Body of pancreas (tissue), 4 donors: ENCODE measurements around the gene GRID1. TPM values are rescaled to one million over a fixed set of nuclear protein-coding genes. Genes with fewer than 3 reads are reported as not detected.

ENCODE experiments used
- ATAC-seq: fragments of 150-250 bp; one replicate; pipeline ENCODE4 v1.9.1; 2016
- DNase-seq, 4 donors: peaks; one replicate each; pipeline ENCODE4 v3.0.0-alpha.2; 2019
- H3K27ac ChIP-seq, 4 donors: fragments of 200-600 bp; sonication (generic); 1 replicate in 3 of 4; 2 replicates in 1 of 4; pipeline versions ENCODE4 v1.5.1 to v1.6.1; 2016 to 2019; ENCODE audit warnings: mild to moderate bottlenecking in 1 of 4, mixed read lengths in 1 of 4, moderate library complexity in 1 of 4
- H3K27me3 ChIP-seq, 2 donors: fragments of 200-600 bp; sonication (generic); one replicate each; pipeline ENCODE4 v1.6.0; 2016; ENCODE audit warnings: mild to moderate bottlenecking in 1 of 2
- H3K36me3 ChIP-seq, 2 donors: fragments of 200-600 bp; sonication (generic); replicated peaks in 1 of 2; 2 replicates each; pipeline ENCODE4 v1.5.1; 2016; ENCODE audit warnings: low read depth in 2 of 2; ENCODE audit not compliant: insufficient read depth in 1 of 2
- H3K4me1 ChIP-seq: fragments of 200-600 bp; sonication (generic); one replicate; pipeline ENCODE4 v1.6.0; 2016
- H3K4me3 ChIP-seq, 2 donors: fragments of 200-600 bp; sonication (generic); 1 replicate in 1 of 2; 2 replicates in 1 of 2; pipeline ENCODE4 v1.5.1; 2016 to 2019
- H3K9me3 ChIP-seq, 3 donors: fragments of 200-600 bp; sonication (generic); 1 replicate in 2 of 3; 2 replicates in 1 of 3; pipeline ENCODE4 v1.5.1; 2016
- POLR2A ChIP-seq, 3 donors: fragments of 450-650 bp; IDR thresholded peaks; one replicate each; pipeline ENCODE4 v1.6.1; 2016; ENCODE audit warnings: antibody characterized with exemption in 3 of 3, mild to moderate bottlenecking in 2 of 3
- WGBS, 2 donors: methylation state at CpG; one replicate each; pipeline ENCODE4 v1.1.5; 2017; 5-methylcytosine and 5-hydroxymethylcytosine counted together
- intact Hi-C: fragments of 100-400 bp; cut with DNase I; formaldehyde crosslinking; loops from one replicate; pipeline ENCODE4 v1.15.1; 2023
- total RNA-seq, 2 donors: library from RNA; depleted of rRNA; stranded (reverse); fragments of >200 nt; gene quantifications; one replicate each; pipeline ENCODE4 v1.1.0, GENCODE V29; 2016
- TF ChIP-seq, protein P1 (sequence below), 7 experiments: fragments of 450-650 bp in 4 of 7; fragments of 200-600 bp in 3 of 7; sonication (generic) in 3 of 7; IDR thresholded peaks; one replicate each; pipeline ENCODE4 v1.5.1; 2016 to 2019; ENCODE audit warnings: antibody characterized with exemption in 7 of 7

The GRID1 gene
- total RNA-seq, 2 donors from 2014 or later: 1.0 to 1.6 TPM

DNA sequence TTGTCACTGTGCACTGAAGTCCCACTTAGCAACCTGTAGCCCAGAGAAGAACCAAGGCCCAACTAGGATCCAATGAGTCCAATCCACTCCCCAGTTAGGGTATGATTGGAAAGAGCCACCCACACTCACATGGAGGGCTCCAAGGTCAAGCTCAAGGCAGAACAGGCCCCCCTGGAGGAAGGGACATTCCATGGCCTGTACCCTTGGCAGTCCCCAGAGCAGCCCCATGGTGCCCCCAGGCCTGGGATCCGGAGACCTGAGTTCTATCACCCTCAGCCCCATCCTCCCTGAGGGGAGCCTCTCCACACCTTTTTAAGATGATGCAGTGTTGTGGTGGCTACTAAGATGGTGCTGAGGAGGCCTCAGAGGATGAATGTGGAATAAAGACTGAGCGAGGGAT, 231.4 kb downstream of the GRID1 start:
- no peaks in the 10 kb centered on the region for H3K4me1 ChIP-seq
- intact Hi-C loops: no loop called here
- no peak overlapping the region for H3K27ac ChIP-seq
- no peak for TF ChIP-seq POLR2A (IDR thresholded peaks at IDR 0.05)
- TF ChIP-seq, protein P1, sequence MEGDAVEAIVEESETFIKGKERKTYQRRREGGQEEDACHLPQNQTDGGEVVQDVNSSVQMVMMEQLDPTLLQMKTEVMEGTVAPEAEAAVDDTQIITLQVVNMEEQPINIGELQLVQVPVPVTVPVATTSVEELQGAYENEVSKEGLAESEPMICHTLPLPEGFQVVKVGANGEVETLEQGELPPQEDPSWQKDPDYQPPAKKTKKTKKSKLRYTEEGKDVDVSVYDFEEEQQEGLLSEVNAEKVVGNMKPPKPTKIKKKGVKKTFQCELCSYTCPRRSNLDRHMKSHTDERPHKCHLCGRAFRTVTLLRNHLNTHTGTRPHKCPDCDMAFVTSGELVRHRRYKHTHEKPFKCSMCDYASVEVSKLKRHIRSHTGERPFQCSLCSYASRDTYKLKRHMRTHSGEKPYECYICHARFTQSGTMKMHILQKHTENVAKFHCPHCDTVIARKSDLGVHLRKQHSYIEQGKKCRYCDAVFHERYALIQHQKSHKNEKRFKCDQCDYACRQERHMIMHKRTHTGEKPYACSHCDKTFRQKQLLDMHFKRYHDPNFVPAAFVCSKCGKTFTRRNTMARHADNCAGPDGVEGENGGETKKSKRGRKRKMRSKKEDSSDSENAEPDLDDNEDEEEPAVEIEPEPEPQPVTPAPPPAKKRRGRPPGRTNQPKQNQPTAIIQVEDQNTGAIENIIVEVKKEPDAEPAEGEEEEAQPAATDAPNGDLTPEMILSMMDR (IDR thresholded peaks at IDR 0.05): no peak
- no peak for DNase-seq
- no peak for ATAC-seq
- H3K4me3 ChIP-seq: no peak overlapping the region
- no peaks in the 10 kb centered on the region for H3K27me3 ChIP-seq
- 82% methylated on average over 2 of the region's 2 CpGs for WGBS, 2 donors
- H3K9me3 ChIP-seq: no peaks in the 10 kb centered on the region
- H3K36me3 ChIP-seq: no peaks in the 10 kb centered on the region

DNA sequence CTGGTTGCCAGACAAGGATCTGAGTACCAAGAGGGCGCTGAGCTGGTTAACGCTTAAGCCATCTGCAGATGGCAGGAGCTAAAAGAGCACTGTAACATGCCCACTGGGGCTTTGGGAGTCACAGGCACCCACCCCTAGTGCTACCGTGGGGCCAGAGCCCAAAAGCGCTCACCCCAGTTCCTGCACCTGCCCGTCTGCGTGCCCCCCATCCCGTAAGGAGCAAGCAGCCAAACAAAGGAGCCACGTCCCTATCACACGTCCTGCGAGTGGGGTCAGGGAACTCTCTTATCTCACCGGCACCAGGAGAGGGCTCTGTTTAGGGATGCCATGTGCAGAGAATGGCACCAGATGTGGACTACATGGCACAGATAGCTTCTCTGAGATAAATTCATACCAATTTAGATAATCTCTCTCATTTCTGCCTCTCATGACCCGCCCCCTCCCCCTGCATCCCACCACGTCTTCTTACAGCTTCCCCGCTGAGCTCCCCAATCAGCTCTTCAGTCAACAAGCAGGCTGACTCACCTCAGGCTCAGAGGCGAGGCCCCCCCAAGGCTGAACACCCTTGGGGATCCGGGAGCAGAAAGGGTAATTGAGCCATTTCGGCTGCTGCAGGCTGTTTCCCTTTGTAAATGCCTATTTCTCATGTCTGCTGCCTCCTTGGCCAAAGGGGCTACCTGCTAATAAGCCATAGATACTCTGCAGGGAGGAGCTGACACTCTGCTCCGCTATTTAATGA, 235.7 kb downstream of the GRID1 start:
- no peaks in the 10 kb centered on the region for H3K4me1 ChIP-seq
- WGBS, 2 donors: 83 to 88% methylated on average over 18 of the region's 18 CpGs
- H3K27me3 ChIP-seq: no peaks in the 10 kb centered on the region
- DNase-seq (no peak), ATAC-seq (no peak)
- no peak overlapping the region for H3K4me3 ChIP-seq
- H3K9me3 ChIP-seq: no peaks in the 10 kb centered on the region
- TF ChIP-seq, protein P1 (IDR thresholded peaks at IDR 0.05): no peak
- no peak for TF ChIP-seq POLR2A (IDR thresholded peaks at IDR 0.05)
- no peaks in the 10 kb centered on the region for H3K36me3 ChIP-seq
- intact Hi-C loops: no loop called here
- no peak overlapping the region for H3K27ac ChIP-seq

DNA sequence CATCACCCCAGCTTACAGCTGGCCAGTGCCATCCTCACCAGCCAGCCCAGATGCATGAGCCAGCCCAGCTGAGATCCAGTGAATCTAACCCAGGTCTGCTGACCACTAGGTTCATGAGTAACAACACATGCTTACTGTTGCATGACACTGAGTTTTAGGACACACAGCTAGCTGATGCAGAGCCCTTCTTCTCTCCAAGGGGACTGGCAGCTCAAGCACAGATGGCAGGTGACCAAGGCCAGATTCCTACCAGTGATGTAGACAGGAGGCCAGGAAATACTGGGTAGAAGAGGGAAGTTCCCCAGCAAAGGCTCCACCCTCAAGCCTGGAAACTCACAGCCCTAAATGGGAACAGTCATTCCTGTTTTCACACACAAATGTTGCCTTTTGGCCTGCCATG, 236.6 kb downstream of the GRID1 start:
- ATAC-seq: no peak
- intact Hi-C loops: no loop called here
- Histone ChIP-seq H3K4me3 (no peak overlapping the region), H3K4me1 (no peaks in the 10 kb centered on the region), H3K9me3 (no peaks in the 10 kb centered on the region), H3K27ac (no peak overlapping the region), H3K36me3 (no peaks in the 10 kb centered on the region), H3K27me3 (no peaks in the 10 kb centered on the region)
- TF ChIP-seq POLR2A (IDR thresholded peaks at IDR 0.05): no peak
- TF ChIP-seq, protein P1 (IDR thresholded peaks at IDR 0.05): no peak
- DNase-seq: no peak

DNA sequence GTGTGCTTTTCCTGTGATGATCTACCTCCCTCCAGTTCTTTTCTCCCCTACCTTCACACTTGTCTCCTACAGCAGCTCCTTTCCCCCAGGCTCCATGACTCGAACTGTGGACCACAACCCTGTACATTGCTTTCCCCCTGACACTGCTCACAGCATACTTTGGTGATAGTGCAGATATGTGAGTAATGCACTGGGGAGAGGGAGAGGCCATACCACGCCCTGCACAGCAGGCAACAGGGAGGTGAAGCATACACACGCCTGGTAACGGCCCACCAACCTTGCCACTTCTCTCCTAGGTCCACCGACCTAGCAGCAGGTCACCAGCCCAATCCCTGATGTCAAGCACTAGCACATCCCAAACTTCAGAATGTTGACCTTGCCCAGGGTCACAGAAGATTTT, 238.2 kb downstream of the GRID1 start:
- TF ChIP-seq, protein P1 (IDR thresholded peaks at IDR 0.05): no peak
- TF ChIP-seq POLR2A (IDR thresholded peaks at IDR 0.05): no peak
- intact Hi-C loops: no loop called here
- 58 to 79% methylated on average over 5 of the region's 5 CpGs for WGBS, 2 donors

DNA sequence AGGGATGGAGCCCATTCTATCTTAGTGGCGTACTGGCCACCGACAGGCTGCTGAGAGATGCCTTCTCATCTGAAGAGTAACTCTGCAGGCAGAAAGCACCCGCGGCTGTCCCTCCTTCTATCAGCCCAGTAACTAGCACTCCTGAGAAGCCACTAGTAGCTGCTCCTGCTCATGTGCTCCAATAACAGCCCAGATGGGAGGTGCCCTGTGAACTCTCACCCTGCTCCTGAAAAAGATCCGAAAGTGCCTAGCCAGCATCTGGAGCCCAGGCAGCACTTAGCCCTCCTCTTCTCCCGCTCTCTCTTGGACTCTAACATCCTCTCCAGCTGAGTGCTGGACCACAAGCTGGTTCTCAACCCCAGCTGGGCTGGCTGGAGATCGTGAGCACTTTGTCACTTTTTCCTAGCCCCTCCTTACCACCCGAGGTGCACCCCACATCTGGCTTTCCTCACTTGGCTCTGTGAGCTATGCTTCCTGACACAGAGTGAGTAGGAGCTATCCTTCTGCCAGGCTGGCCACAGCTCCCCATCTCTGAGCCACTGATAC, 239.2 kb downstream of the GRID1 start:
- no peak for DNase-seq
- intact Hi-C loops: no loop called here

More for the DNA sequence above, 238.2 kb downstream of the GRID1 start:
- H3K36me3 ChIP-seq: no peaks in the 10 kb centered on the region
- no peaks in the 10 kb centered on the region for H3K4me1 ChIP-seq
- H3K9me3 ChIP-seq: no peaks in the 10 kb centered on the region
- H3K27me3 ChIP-seq: no peaks in the 10 kb centered on the region
- H3K4me3 ChIP-seq: no peak overlapping the region
- DNase-seq (no peak), ATAC-seq (no peak)
- no peak overlapping the region for H3K27ac ChIP-seq

More for the DNA sequence above, 239.2 kb downstream of the GRID1 start:
- no peak for ATAC-seq
- 68 to 72% methylated on average over 4 to 8 of the region's 8 CpGs for WGBS, 2 donors
- Histone ChIP-seq H3K4me1 (no peaks in the 10 kb centered on the region), H3K36me3 (no peaks in the 10 kb centered on the region), H3K27ac (no peak overlapping the region), H3K4me3 (no peak overlapping the region), H3K27me3 (no peaks in the 10 kb centered on the region), H3K9me3 (no peaks in the 10 kb centered on the region)
- TF ChIP-seq POLR2A (IDR thresholded peaks at IDR 0.05): no peak
- TF ChIP-seq, protein P1 (IDR thresholded peaks at IDR 0.05): no peak
